H1 (cell line): Measurements from ENCODE around the gene SMURF2. TPM values are rescaled to one million over a fixed set of nuclear protein-coding genes. Genes with fewer than 3 reads are reported as not detected.

Experiments used
- ATF2 ChIP-seq: IDR thresholded peaks from 2 replicates; pipeline ENCODE4 v1.6.1; 2012; ENCODE audit warnings: low read length, inconsistent platforms
- ATF3 ChIP-seq: IDR thresholded peaks from 2 replicates; pipeline ENCODE4 v1.6.1; 2011; ENCODE audit warnings: low read depth, mild to moderate bottlenecking, low read length; ENCODE audit not compliant: insufficient read depth
- BRCA1 ChIP-seq: IDR thresholded peaks from 2 replicates; pipeline ENCODE4 v1.6.1; 2012; ENCODE audit warnings: low read depth, low read length, improper control_type of control experiment
- CTBP2 ChIP-seq: IDR thresholded peaks from 2 replicates; pipeline ENCODE4 v1.7.0; 2011; ENCODE audit warnings: borderline replicate concordance, mild to moderate bottlenecking, moderate library complexity, mixed read lengths, low read length; ENCODE audit not compliant: insufficient read depth, insufficient read length
- EP300 ChIP-seq, 2 experiments: IDR thresholded peaks; 1 replicate in 1 of 2; 2 replicates in 1 of 2; pipeline ENCODE4 v1.6.1; 2011 to 2012; ENCODE audit warnings: low read depth in 2 of 2, low read length in 2 of 2, mild to moderate bottlenecking in 2 of 2, borderline replicate concordance in 1 of 2, inconsistent platforms in 1 of 2, moderate library complexity in 1 of 2
- EZH2 ChIP-seq: fragments of 200-600 bp; sonication (generic); IDR thresholded peaks from 2 replicates; pipeline ENCODE4 v1.7.1; 2012; ENCODE audit warnings: low read depth, mild to moderate bottlenecking, moderate library complexity, low read length, inconsistent platforms; ENCODE audit not compliant: severe bottlenecking
- FOSL1 ChIP-seq: IDR thresholded peaks from 2 replicates; pipeline ENCODE4 v1.6.1; 2011; ENCODE audit warnings: mild to moderate bottlenecking, low read depth, low read length, moderate library complexity; ENCODE audit not compliant: insufficient read depth
- KDM1A ChIP-seq: fragments of 200-600, 300-600 bp; sonication (generic); IDR thresholded peaks from 2 replicates; pipeline ENCODE4 v1.7.1; 2016; ENCODE audit warnings: mild to moderate bottlenecking, low read length, borderline replicate concordance
- KDM4A ChIP-seq: IDR thresholded peaks from one replicate; pipeline ENCODE4 v1.7.1; 2012; ENCODE audit warnings: low read depth, mild to moderate bottlenecking, moderate library complexity, low read length, inconsistent platforms; ENCODE audit not compliant: severe bottlenecking
- MAFK ChIP-seq: IDR thresholded peaks from 2 replicates; pipeline ENCODE4 v1.6.1; 2012; ENCODE audit warnings: low read depth, mild to moderate bottlenecking, improper control_type of control experiment, low read length
- NANOG ChIP-seq: IDR thresholded peaks from 2 replicates; pipeline ENCODE4 v1.6.1; 2011; ENCODE audit warnings: low read length, low read depth, mild to moderate bottlenecking, inconsistent platforms; ENCODE audit not compliant: insufficient read depth, poor library complexity, severe bottlenecking
- POLR2AphosphoS5 ChIP-seq: IDR thresholded peaks from 2 replicates; pipeline ENCODE4 v1.6.1; 2011; ENCODE audit warnings: low read depth, low read length
- POU5F1 ChIP-seq: IDR thresholded peaks from 2 replicates; pipeline ENCODE4 v1.6.1; 2011; ENCODE audit warnings: low read depth, mild to moderate bottlenecking, low read length, moderate library complexity
- RAD21 ChIP-seq, 2 experiments: IDR thresholded peaks in 1 of 2; conservative IDR thresholded peaks in 1 of 2; 2 replicates each; pipeline ENCODE4 v1.6.1; 2011; ENCODE audit warnings: low read depth in 2 of 2, low read length in 2 of 2, improper control_type of control experiment in 1 of 2, inconsistent platforms in 1 of 2, mild to moderate bottlenecking in 1 of 2, moderate library complexity in 1 of 2
- RFX5 ChIP-seq: IDR thresholded peaks from 2 replicates; pipeline ENCODE4 v1.6.1; 2011; ENCODE audit warnings: low read depth, low read length, improper control_type of control experiment, borderline replicate concordance
- RXRA ChIP-seq: IDR thresholded peaks from 2 replicates; pipeline ENCODE4 v1.6.1; 2011; ENCODE audit warnings: low read depth, mild to moderate bottlenecking, low read length, moderate library complexity; ENCODE audit not compliant: insufficient read depth
- SP2 ChIP-seq: IDR thresholded peaks from 2 replicates; pipeline ENCODE4 v1.6.1; 2012; ENCODE audit warnings: mild to moderate bottlenecking, low read length, inconsistent platforms
- SP4 ChIP-seq: IDR thresholded peaks from 2 replicates; pipeline ENCODE4 v1.6.1; 2012; ENCODE audit warnings: low read length, inconsistent platforms
- TBP ChIP-seq: IDR thresholded peaks from 2 replicates; pipeline ENCODE4 v1.6.1; 2011; ENCODE audit warnings: low read depth, low read length, improper control_type of control experiment
- TCF12 ChIP-seq: IDR thresholded peaks from 2 replicates; pipeline ENCODE4 v1.6.1; 2011; ENCODE audit warnings: low read depth, mild to moderate bottlenecking, low read length
- USF2 ChIP-seq: IDR thresholded peaks from 2 replicates; pipeline ENCODE4 v1.6.1; 2011; ENCODE audit warnings: low read length, improper control_type of control experiment
- polyA plus RNA-seq, 7 experiments: library from polyadenylated mRNA; depleted of rRNA in 3 of 7; stranded (reverse) in 5 of 7; unstranded in 2 of 7; fragments of >200 nt in 5 of 7; fragments of 200-250 nt in 2 of 7; gene quantifications; 1 replicate in 5 of 7; 2 replicates in 1 of 7; 4 replicates in 1 of 7; pipeline versions ENCODE4 v1.2.1 to v1.2.3, GENCODE V29; 2011 to 2013; ENCODE audit warnings: missing spikeins in 2 of 7, mixed read lengths in 2 of 7
- total RNA-seq: library from RNA; stranded (reverse); fragmentation: NEBNext Ultra II Directional; extraction: Animal tissue kit (Norgen Biotek cat#: 25700); gene quantifications from 2 replicates; pipeline ENCODE4 v1.2.1, GENCODE V29; 2021

SMURF2 gene
- total and polyA plus RNA-seq, 2 of the 8 experiments (the other 6 are each of a cell fraction or from before 2014, with no cell fraction given) = 7.2 to 29.2 TPM

GRCh38 chr17:64662774-64663367 is 764 bp upstream of the SMURF2 start (continued):
- TF ChIP-seq USF2 (no peak), POU5F1 (no peak), EP300 (IDR thresholded peaks at IDR 0.05; ENCODE audit: borderline replicate concordance in 1 of 2, low read depth in 2 of 2, low read length in 2 of 2) (no peak), KDM1A (no peak), MAFK (no peak), TCF12 (0 out of 2 replicates have a peak, but pooled peaks have one; percentile 56), EZH2 (no peak), POLR2AphosphoS5 (no peak), SP4 (no peak), BRCA1 (no peak), FOSL1 (no peak), RFX5 (no peak), KDM4A (no peak), ATF3 (no peak), NANOG (no peak), SP2 (no peak), ATF2 (no peak), RAD21 (IDR thresholded peaks at IDR 0.05 in 1 of 2, conservative IDR thresholded peaks at IDR 0.05 in 1 of 2; ENCODE audit: low read depth in 2 of 2, low read length in 2 of 2) (no peak), CTBP2 (no peak), RXRA (no peak), TBP (no peak)
